KMS-11 (cell line): Measurements from ENCODE around the gene CILP2.

Experiments
- H2AFZ ChIP-seq: fragments of 200-600 bp; sonication (generic); 2 replicates; pipeline ENCODE4 v1.6.1; 2016; ENCODE audit warnings: antibody characterized with exemption, mixed run types, low read depth
- H3K27ac ChIP-seq: fragments of 200-600 bp; sonication (generic); 2 replicates; pipeline ENCODE4 v1.6.1; 2016; ENCODE audit warnings: mild to moderate bottlenecking, mixed run types
- H3K27me3 ChIP-seq: fragments of 200-600 bp; sonication (generic); 2 replicates; pipeline ENCODE4 v1.6.1; 2017; ENCODE audit warnings: mild to moderate bottlenecking, low read depth, mixed run types, moderate library complexity; ENCODE audit not compliant: insufficient read depth
- H3K36me3 ChIP-seq: fragments of 200-600 bp; sonication (generic); 2 replicates; pipeline ENCODE4 v1.6.1; 2017; ENCODE audit warnings: mild to moderate bottlenecking, mixed run types; ENCODE audit not compliant: insufficient read depth
- H3K4me1 ChIP-seq: fragments of 200-600 bp; sonication (generic); 2 replicates; pipeline ENCODE4 v1.6.1; 2016; ENCODE audit warnings: mild to moderate bottlenecking, low read depth, mixed run types; ENCODE audit not compliant: poor library complexity, severe bottlenecking
- H3K4me2 ChIP-seq: fragments of 200-600 bp; sonication (generic); 2 replicates; pipeline ENCODE4 v1.7.0; 2016; ENCODE audit warnings: mild to moderate bottlenecking, mixed run types
- H3K4me3 ChIP-seq: fragments of 200-600 bp; sonication (generic); IDR thresholded peaks from 2 replicates; pipeline ENCODE4 v1.6.1; 2017; ENCODE audit warnings: low read depth, low read length, mixed read lengths; ENCODE audit not compliant: insufficient read depth
- H3K79me2 ChIP-seq: fragments of 200-600 bp; sonication (generic); 2 replicates; pipeline ENCODE4 v1.6.1; 2016; ENCODE audit warnings: low read depth, mixed run types; ENCODE audit not compliant: insufficient read depth
- H3K9ac ChIP-seq: fragments of 200-600 bp; sonication (generic); 2 replicates; pipeline ENCODE4 v1.6.1; 2016; ENCODE audit warnings: mild to moderate bottlenecking, mixed run types
- H4K20me1 ChIP-seq: fragments of 200-600 bp; sonication (generic); 2 replicates; pipeline ENCODE4 v1.6.1; 2016; ENCODE audit warnings: mild to moderate bottlenecking, mixed run types; ENCODE audit not compliant: insufficient read depth
- TF ChIP-seq, protein P1 (sequence below): fragments of 200-600 bp; sonication (generic); conservative IDR thresholded peaks from 2 replicates; pipeline ENCODE4 v1.6.1; 2017; ENCODE audit warnings: low read depth, mild to moderate bottlenecking, antibody characterized with exemption, low read length, moderate library complexity, mixed read lengths

Gene CILP2

DNA sequence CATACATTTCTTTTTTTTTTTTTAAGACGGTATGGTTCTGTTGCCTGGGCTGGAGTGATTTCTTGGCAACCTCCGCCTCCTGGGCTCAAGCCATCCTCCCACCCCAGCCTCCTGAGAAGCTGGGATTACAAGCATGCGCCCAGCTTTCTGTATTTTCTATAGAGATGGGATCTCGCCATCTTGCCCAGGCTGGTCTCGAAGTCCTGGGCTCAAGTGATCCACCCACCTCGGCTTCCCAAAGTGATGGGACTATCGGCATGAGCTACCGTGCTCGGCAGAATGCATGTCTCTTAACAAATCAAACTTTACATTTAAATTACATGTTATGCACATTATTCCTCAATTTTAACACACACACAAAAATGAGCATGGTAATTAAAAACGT lies 20.8 kb upstream of the CILP2 start:
- TF ChIP-seq, protein P1, sequence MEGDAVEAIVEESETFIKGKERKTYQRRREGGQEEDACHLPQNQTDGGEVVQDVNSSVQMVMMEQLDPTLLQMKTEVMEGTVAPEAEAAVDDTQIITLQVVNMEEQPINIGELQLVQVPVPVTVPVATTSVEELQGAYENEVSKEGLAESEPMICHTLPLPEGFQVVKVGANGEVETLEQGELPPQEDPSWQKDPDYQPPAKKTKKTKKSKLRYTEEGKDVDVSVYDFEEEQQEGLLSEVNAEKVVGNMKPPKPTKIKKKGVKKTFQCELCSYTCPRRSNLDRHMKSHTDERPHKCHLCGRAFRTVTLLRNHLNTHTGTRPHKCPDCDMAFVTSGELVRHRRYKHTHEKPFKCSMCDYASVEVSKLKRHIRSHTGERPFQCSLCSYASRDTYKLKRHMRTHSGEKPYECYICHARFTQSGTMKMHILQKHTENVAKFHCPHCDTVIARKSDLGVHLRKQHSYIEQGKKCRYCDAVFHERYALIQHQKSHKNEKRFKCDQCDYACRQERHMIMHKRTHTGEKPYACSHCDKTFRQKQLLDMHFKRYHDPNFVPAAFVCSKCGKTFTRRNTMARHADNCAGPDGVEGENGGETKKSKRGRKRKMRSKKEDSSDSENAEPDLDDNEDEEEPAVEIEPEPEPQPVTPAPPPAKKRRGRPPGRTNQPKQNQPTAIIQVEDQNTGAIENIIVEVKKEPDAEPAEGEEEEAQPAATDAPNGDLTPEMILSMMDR = no peak
- peaks cover 16% of the 10 kb centered on the region for H3K4me1 ChIP-seq
- H3K4me3 ChIP-seq = no peak overlapping the region
- H3K36me3 ChIP-seq = no peaks in the 10 kb centered on the region; the same call in none of the 2 replicates
- H3K27ac ChIP-seq = no peak overlapping the region
- no peak overlapping the region for H2AFZ ChIP-seq
- H3K27me3 ChIP-seq = no peaks in the 10 kb centered on the region
- H3K4me2 ChIP-seq = peak overlapping the region; percentile 83
- no peaks in the 10 kb centered on the region for H4K20me1 ChIP-seq
- peaks cover 39% of the 10 kb centered on the region for H3K79me2 ChIP-seq
- H3K9ac ChIP-seq = no peak overlapping the region

DNA sequence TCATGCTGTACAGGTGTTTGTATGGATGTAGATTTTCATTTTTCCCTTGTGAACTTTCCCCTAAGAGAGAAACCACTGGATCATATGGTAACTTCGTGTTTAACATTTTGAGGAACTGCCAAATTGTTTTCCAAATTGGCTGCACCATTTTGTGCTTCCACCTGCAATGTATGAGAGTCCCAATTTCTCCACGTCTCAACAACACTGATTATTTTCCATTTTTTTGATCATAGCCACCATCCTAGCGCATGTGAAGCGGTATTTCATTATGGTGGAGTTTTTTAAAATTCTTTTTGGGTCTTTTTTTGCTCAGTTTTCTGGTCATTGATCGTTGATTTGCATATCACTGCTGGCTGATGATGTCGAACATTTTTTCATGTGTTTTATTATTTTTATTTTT lies 17.1 kb upstream of the CILP2 start:
- H3K4me1 ChIP-seq = peaks cover 16% of the 10 kb centered on the region

DNA sequence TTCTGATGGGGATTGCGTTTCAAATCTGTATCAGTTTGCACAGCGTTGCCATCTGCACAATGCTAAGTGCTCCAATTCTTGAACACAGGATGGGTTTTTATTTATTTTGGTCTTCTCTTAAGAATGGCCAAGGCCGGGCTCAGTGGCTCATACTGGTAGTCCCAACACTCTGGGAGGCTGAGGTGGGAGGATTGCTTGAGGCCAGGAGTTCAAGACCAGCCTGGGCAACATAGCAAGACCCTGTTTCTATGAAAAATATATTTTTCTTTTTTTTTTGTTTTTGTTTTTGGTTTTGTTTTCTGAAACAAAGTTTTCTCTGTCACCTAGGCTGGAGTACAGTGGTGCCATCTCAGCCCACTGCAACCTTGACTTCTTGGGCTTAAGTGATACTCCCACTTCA lies 14.9 kb upstream of the CILP2 start:
- H3K4me1 ChIP-seq = peaks cover 1% of the 10 kb centered on the region
- H3K4me2 ChIP-seq = no peak overlapping the region
- no peak overlapping the region for H2AFZ ChIP-seq
- no peak overlapping the region for H3K4me3 ChIP-seq
- no peak overlapping the region for H3K27ac ChIP-seq
- peaks cover 24% of the 10 kb centered on the region; the same call in 1 of the 2 replicates for H3K79me2 ChIP-seq
- H4K20me1 ChIP-seq = no peaks in the 10 kb centered on the region
- TF ChIP-seq, protein P1 = no peak
- H3K9ac ChIP-seq = no peak overlapping the region
- no peaks in the 10 kb centered on the region for H3K27me3 ChIP-seq
- no peaks in the 10 kb centered on the region; the same call in none of the 2 replicates for H3K36me3 ChIP-seq

More for the DNA sequence above, 17.1 kb upstream of the CILP2 start:
- H4K20me1 ChIP-seq = no peaks in the 10 kb centered on the region
- TF ChIP-seq, protein P1 = no peak
- H3K27ac ChIP-seq = no peak overlapping the region
- H3K4me3 ChIP-seq = no peak overlapping the region
- H3K27me3 ChIP-seq = no peaks in the 10 kb centered on the region
- no peak overlapping the region for H3K4me2 ChIP-seq
- peaks cover 45% of the 10 kb centered on the region for H3K79me2 ChIP-seq
- H3K36me3 ChIP-seq = no peaks in the 10 kb centered on the region; the same call in none of the 2 replicates
- no peak overlapping the region for H3K9ac ChIP-seq
- no peak overlapping the region for H2AFZ ChIP-seq

DNA sequence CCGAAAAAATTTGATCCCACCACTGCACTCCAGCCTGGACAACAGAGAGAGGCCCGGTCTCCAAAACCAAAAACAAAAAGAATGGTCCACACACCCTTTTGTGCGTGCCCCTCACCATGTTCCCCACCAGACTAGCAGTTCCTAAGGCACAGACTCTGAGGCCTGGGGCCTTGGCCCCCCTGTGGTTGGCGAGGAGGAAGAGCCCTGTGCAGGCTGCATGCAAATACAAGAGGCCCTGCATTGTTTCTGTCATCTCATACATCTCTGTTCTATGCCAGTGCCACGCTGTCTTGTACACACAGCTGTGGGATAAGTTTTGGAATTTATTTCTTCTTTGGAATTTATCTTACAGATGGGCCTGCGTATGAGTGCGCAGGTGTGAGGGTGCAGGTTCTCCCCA lies 14.0 kb upstream of the CILP2 start:
- Histone ChIP-seq H3K36me3 (no peaks in the 10 kb centered on the region; the same call in none of the 2 replicates), H3K4me3 (no peak overlapping the region), H3K79me2 (peaks cover 19% of the 10 kb centered on the region; the same call in 1 of the 2 replicates), H4K20me1 (no peaks in the 10 kb centered on the region), H3K9ac (no peak overlapping the region), H3K27ac (no peak overlapping the region), H2AFZ (no peak overlapping the region), H3K27me3 (no peaks in the 10 kb centered on the region), H3K4me1 (no peaks in the 10 kb centered on the region), H3K4me2 (no peak overlapping the region)
- TF ChIP-seq, protein P1 = no peak
